VCaP (cell line): ENCODE measurements around the gene RHBDD1.
A peak's percentile ranks its signal among the peaks of the same experiment; 100 is the strongest.

Source experiments
- H3K27ac ChIP-seq: fragments of 450-650 bp; 2 replicates; pipeline ENCODE4 v1.5.1; 2017
- TF ChIP-seq, protein P1 (sequence below): fragments of 450-650 bp; conservative IDR thresholded peaks from 2 replicates; pipeline ENCODE4 v1.5.1; 2017; ENCODE audit warnings: mild to moderate bottlenecking, moderate library complexity

The RHBDD1 gene

DNA sequence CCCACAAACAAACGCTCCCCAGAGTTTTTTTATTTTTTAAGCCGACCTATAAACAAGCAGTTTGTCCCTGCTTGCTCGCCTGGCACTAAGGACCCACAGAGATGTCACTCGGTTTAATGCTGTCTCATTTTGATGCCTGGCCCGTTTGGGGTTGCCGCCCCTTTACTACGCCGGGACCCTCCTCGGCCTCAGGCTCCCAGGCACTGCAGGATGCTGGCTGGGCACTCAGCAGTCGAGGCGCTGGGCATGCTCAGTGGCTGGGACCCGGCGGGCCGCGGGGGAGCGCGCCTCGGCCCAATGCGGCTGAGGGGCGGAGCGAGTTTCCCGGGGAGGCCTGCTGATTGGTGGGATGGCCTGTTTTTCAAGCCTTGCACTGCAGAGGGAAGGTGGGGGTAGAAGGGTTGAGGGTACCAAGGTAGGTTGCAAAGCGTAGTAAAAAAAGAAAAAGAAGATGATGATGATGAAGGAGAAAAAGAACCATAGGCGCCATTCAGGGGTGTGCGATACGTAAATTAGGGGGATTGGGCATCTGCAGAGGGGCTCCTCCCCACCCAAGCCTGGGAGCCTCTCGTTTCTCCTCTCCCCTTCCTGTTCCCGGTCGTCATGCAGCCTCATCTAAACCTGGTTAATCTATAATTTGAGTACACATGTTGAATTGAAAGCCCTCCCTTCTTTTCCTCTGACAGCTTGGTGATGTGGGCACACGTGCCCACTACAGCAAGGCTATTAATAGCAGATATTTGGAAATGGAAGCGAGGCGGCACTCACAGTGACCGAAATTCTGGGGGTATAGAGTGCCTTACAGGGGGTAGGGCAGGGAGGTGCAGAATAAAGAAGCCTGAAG lies 34.7 kb upstream of the RHBDD1 start:
- H3K27ac ChIP-seq: peak overlapping the region; percentile 87
- TF ChIP-seq, protein P1, sequence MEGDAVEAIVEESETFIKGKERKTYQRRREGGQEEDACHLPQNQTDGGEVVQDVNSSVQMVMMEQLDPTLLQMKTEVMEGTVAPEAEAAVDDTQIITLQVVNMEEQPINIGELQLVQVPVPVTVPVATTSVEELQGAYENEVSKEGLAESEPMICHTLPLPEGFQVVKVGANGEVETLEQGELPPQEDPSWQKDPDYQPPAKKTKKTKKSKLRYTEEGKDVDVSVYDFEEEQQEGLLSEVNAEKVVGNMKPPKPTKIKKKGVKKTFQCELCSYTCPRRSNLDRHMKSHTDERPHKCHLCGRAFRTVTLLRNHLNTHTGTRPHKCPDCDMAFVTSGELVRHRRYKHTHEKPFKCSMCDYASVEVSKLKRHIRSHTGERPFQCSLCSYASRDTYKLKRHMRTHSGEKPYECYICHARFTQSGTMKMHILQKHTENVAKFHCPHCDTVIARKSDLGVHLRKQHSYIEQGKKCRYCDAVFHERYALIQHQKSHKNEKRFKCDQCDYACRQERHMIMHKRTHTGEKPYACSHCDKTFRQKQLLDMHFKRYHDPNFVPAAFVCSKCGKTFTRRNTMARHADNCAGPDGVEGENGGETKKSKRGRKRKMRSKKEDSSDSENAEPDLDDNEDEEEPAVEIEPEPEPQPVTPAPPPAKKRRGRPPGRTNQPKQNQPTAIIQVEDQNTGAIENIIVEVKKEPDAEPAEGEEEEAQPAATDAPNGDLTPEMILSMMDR: no peak

DNA sequence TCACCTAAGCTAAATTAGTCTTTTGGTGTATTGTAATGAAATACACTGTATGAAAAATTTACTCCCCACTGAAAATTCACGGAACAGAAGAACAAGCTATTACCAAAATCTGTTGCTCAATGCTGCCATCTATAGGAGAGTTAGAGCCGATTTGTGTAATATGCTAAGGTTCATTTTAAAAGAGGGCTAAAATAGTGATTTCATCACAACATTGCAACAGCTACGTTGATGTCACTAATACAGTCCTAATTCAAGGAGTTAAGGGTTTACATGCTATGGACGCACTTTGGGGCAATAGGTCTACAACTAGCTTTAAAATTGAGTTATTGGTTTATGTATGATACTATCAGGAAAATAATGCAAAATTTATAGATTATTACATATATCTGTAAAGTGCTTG lies 33.3 kb upstream of the RHBDD1 start:
- no peak overlapping the region for H3K27ac ChIP-seq
- TF ChIP-seq, protein P1: peak; percentile 76

DNA sequence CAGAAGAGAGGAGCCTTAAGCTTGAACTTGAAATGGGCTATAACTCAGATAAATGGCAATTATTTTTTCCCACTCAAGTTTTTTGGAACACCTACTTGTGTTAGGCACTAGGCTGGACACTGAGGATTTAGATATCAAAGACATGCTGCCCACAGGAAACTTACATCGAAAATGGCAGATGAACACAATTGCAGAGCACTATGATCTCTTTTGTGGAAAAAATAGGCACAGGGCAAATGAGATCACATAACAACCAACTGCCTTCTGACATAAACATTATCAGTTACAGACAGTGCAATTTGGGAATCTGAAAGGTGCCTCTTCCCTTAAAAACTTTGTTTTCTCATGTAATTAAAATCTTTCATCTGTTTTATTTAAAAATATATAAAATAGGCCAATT lies 32.4 kb upstream of the RHBDD1 start:
- H3K27ac ChIP-seq: no peak overlapping the region
- TF ChIP-seq, protein P1: no peak

DNA sequence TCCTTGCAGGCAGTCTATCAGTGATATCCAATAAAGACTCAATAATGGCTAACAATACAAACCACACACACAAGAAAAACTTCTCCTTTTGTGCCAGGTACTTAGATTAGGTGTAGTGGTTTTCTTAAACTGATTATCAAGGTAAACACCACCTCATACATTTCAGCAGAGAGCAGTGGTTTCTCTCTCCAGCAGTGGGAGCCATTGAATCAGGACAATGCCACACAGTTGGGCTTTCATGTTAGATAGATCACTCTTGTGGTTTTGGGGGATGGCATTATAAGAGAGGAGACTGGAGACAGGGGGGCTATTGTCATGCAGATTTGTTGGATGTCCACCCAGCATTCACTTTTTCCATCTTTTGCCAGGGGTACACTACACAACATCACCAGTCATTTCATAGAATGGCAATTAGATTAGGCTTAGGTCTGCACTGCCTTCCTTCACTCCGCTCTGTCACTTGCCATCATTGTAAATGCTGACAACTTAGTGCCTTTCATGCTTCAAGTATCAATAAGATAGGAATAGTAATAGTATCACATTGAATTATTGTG lies 22.6 kb upstream of the RHBDD1 start:
- H3K27ac ChIP-seq: no peak overlapping the region
- TF ChIP-seq, protein P1: peak; percentile 87

DNA sequence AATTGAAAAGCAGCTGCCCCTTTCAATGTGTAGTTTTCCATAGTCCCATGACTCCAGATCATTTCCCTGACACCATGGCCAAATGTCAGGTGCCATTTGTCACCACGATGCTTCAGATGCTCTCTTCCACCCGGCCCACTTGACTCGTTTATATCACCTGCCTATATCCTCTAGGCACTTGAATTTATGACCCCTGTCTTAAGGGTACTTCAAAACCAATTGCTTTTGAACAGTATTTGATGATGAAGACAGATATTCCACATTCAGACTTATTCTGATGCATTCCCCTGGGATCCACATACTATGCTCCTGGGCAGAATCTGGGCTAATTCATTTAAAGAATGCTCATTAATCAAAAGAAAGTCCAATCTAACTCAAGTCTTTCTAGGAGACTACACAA lies 16.9 kb upstream of the RHBDD1 start:
- TF ChIP-seq, protein P1: no peak
- H3K27ac ChIP-seq: no peak overlapping the region

DNA sequence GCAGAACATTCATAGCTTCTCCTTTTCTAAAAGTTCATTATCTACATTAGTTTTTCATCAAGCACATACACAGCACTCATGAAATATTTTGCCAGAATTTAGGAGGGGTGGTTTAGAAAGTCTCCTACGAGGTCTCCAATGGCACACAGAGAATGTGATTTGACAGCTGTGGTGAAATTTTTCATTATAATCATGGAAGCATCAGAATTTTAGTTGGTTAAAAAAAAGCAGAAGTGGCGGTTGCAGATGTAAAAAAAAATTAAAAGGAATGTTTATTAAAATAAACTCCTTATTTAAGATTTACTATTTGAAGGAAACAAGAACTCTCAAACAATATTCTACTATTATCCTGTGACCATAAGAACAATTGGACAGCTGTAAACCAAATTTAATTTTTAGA lies 10.8 kb upstream of the RHBDD1 start:
- TF ChIP-seq, protein P1: no peak
- H3K27ac ChIP-seq: no peak overlapping the region

DNA sequence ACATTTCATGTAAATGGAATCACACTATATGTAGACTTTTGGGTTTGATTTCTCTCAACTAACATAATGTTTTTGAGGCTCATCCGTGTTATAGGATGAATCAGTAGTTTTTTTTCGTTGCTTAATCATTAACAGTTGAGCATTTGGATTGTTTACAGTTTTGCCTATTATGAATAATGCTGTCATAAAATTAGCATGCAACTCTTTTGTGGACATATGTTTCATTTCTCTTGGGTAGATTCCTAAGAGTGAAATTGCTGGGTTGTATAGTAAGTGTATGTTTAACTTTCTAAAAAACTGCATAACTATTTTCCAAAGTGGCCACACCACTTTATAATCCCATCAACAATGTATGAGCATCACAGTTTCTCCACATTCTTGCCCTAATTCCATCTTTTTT lies 7.7 kb upstream of the RHBDD1 start:
- no peak overlapping the region for H3K27ac ChIP-seq
- TF ChIP-seq, protein P1: no peak
